T-helper 2 cell treated with Interferon-gamma antibody and Interleukin-4, amounts not matched to agents 100 ng/mL and 5 ng/mL, for 36 hours (primary cell): ENCODE results near the gene DDX43. TPM values are rescaled to one million over a fixed set of nuclear protein-coding genes. Genes with fewer than 3 reads are reported as not detected.
"Not testable (repeated sequence)": the region's sequence is repeated elsewhere in the genome, so short reads cannot be mapped to it uniquely, and the experiment has no call there.

ENCODE experiments used
- intact Hi-C: fragments of 100-400 bp; cut with micrococcal nuclease; formaldehyde crosslinking; loops from one replicate; pipeline ENCODE4 v1.15.1; 2023
- total RNA-seq: library from RNA; stranded (reverse); gene quantifications from 2 replicates; pipeline ENCODE4 v1.2.3, GENCODE V29; 2022

The DDX43 gene
- total RNA-seq, 1 donor from 2014 or later, result 1.3 TPM

- intact Hi-C loops, result loop anchor here (1.0 to 5.0 kb wide), 5 partner anchors 33 to 976 kb away; partner anchors contain the start of genes KCNQ5 and SLC17A5
These were observed 5.7 kb upstream of the DDX43 start for GRCh38 chr6:73388800-73389512.

GRCh38 chr6:73389854-73390253 is 4.8 kb upstream of the DDX43 start:
- intact Hi-C loops, result loop anchor here (1.0 to 5.0 kb wide), 5 partner anchors 32 to 977 kb away; partner anchors contain the start of genes KCNQ5 and SLC17A5

GRCh38 chr6:73391675-73392074 is 3.0 kb upstream of the DDX43 start:
- intact Hi-C loops, result no loop called here

- intact Hi-C loops, result not testable (repeated sequence)
These were observed 2.4 kb upstream of the DDX43 start for GRCh38 chr6:73392188-73392587.

- intact Hi-C loops, result no loop called here
These were observed 1.4 kb upstream of the DDX43 start for GRCh38 chr6:73393278-73393677.

GRCh38 chr6:73395875-73396274 is 1.2 kb downstream of the DDX43 start:
- intact Hi-C loops, result no loop called here

GRCh38 chr6:73400656-73401055 is 6.0 kb downstream of the DDX43 start:
- intact Hi-C loops, result no loop called here

GRCh38 chr6:73409395-73409794 is 14.8 kb downstream of the DDX43 start:
- intact Hi-C loops, result no loop called here

- intact Hi-C loops, result no loop called here
These were observed 18.5 kb downstream of the DDX43 start for GRCh38 chr6:73413102-73413501.

- intact Hi-C loops, result no loop called here
These were observed 23.6 kb downstream of the DDX43 start for GRCh38 chr6:73418081-73418741.

GRCh38 chr6:73421534-73421933 is 26.9 kb downstream of the DDX43 start:
- intact Hi-C loops, result no loop called here

- intact Hi-C loops, result no loop called here
These were observed 40.6 kb downstream of the DDX43 start for GRCh38 chr6:73435236-73435635.

GRCh38 chr6:73443555-73443954 is 48.9 kb downstream of the DDX43 start:
- intact Hi-C loops, result no loop called here

GRCh38 chr6:73451223-73452106 is 56.8 kb downstream of the DDX43 start:
- intact Hi-C loops, result loop anchor here (1.0 to 10.0 kb wide), 4 partner anchors 10 to 1833 kb away; partner anchors contain the start of genes EEF1A1, MTO1 and TMEM30A

GRCh38 chr6:73452107-73452461 is 57.5 kb downstream of the DDX43 start, which contains the start of gene CGAS:
TSS of gene CGAS (minus strand) at chr6:73452297. CDS start at chr6:73452181, 116 bp downstream.
- intact Hi-C loops, result loop anchor here (1.0 to 10.0 kb wide), 4 partner anchors 9 to 1833 kb away; partner anchors contain the start of genes EEF1A1, MTO1 and TMEM30A

GRCh38 chr6:73455865-73456629 is 61.4 kb downstream of the DDX43 start:
- intact Hi-C loops, result loop anchor here (5.0 to 10.0 kb wide), 2 partner anchors 834 to 1829 kb away; partner anchors contain the start of genes KCNQ5 and TMEM30A

GRCh38 chr6:73459474-73459873 is 64.8 kb downstream of the DDX43 start:
- intact Hi-C loops, result loop anchor here (5.0 to 10.0 kb wide), 2 partner anchors 837 to 1825 kb away; partner anchors contain the start of genes KCNQ5 and TMEM30A

- intact Hi-C loops, result loop anchor here (2.0 kb wide), 2 partner anchors 37 to 61 kb away; partner anchors contain the start of gene EEF1A1
These were observed 65.4 kb downstream of the DDX43 start for GRCh38 chr6:73460056-73460455.

GRCh38 chr6:73461537-73462350 is 67.1 kb downstream of the DDX43 start, which contains the start of gene MTO1:
TSS of gene MTO1 (plus strand) at chr6:73461737. CDS start at chr6:73461855, 118 bp downstream.
- intact Hi-C loops, result loop anchor here (1.0 to 2.0 kb wide), 5 partner anchors 9 to 192 kb away; partner anchors contain the start of genes CGAS, EEF1A1 and SLC17A5
